T-helper 2 cell treated with Interferon-gamma antibody and Interleukin-4, amounts not matched to agents 100 ng/mL and 5 ng/mL, for 36 hours (primary cell): ENCODE results near the gene NPY2R. TPM values are rescaled to one million over a fixed set of nuclear protein-coding genes. Genes with fewer than 3 reads are reported as not detected.

Experiments used
- intact Hi-C: fragments of 100-400 bp; cut with micrococcal nuclease; formaldehyde crosslinking; loops from one replicate; pipeline ENCODE4 v1.15.1; 2023
- total RNA-seq: library from RNA; stranded (reverse); gene quantifications from 2 replicates; pipeline ENCODE4 v1.2.3, GENCODE V29; 2022

The NPY2R gene, protein sequence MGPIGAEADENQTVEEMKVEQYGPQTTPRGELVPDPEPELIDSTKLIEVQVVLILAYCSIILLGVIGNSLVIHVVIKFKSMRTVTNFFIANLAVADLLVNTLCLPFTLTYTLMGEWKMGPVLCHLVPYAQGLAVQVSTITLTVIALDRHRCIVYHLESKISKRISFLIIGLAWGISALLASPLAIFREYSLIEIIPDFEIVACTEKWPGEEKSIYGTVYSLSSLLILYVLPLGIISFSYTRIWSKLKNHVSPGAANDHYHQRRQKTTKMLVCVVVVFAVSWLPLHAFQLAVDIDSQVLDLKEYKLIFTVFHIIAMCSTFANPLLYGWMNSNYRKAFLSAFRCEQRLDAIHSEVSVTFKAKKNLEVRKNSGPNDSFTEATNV
- not detected in 2 replicates for total RNA-seq

DNA sequence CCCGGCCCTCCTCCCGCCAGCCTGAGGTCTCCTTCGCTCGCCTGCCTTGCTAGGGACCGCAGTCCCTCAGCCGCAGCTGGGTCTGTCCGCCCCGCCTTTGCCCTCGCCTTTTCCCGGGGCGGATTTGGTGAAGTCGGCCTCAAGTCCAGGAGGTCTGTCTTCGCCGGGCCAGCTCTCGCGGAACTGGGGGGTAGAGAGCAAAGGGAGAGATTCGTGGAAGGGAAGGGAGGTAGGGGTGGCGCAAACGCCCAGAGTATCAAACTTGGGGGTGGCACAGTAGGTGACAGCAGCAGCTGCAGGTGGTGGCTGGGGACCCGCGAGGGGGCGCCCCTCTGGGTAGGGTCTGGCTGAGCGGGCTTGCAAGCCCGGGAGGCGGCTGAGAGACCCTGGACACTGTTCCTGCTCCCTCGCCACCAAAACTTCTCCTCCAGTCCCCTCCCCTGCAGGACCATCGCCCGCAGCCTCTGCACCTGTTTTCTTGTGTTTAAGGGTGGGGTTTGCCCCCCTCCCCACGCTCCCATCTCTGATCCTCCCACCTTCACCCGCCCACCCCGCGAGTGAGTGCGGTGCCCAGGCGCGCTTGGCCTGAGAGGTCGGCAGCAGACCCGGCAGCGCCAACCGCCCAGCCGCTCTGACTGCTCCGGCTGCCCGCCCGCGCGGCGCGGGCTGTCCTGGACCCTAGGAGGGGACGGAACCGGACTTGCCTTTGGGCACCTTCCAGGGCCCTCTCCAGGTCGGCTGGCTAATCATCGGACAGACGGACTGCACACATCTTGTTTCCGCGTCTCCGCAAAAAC is at the start of gene NPY2R:
Gene NPY2R, plus strand, starts transcription at position 379 of the 797 bp plus-strand sequence. CDS start 5,304 bp downstream, outside the sequence.
- intact Hi-C loops: no loop called here

DNA sequence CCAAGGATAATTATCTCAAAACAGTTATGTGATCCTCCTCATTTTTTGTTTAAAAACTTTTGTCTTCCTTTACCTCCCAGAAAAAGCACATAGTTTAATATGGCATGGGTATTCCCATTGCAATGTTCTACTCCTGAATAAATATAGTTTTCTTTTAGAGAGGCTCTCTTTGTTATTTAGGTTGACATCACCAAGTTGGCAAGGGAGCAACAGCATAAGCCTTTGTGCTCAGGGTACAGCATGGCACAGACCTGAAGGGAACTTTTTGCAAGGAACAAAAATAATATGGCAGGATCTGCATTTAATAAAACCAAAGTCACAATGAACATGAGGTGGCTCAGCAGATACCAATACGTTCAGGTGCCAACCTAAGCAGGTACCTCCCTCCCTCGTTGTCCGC is 47.1 kb upstream of the NPY2R start:
- intact Hi-C loops: no loop called here

DNA sequence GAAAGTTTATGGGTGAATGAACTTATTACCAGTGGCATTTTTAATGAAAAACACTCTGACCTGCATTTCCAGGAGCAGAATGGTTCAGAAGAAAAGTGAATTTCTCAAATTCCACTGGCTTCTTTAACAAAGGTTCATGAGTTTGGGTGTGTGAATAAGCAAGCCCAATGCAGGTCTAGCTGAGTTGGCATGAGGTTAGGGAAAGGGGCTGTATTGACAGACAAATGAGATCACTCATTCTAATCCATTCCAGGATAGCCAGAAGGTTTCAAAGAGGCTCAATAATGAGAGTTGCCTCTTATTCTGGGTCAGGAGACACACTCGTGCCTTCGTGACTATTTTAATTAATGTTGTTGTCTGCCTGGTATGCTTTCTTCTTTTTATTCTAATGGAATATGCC is 43.7 kb upstream of the NPY2R start:
- intact Hi-C loops: no loop called here

DNA sequence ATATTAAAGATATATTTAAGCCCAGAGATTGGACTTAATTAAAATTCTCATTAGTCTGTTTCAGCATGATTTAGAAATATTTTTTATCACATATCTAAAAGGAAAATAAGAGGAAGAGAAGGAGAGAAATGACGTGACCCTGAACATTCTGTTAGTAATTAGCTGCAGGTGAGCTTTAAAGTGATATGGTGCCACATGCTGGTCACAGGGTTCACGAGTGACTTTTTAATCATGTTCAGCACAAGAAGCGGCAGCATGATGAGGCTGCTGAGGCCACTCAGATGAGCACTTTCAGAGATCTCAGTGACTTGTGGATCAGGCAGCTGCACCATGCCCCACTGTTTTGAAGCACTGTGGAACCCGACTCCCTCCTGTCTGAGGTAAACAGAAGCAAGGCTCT is 37.9 kb upstream of the NPY2R start:
- intact Hi-C loops: no loop called here

DNA sequence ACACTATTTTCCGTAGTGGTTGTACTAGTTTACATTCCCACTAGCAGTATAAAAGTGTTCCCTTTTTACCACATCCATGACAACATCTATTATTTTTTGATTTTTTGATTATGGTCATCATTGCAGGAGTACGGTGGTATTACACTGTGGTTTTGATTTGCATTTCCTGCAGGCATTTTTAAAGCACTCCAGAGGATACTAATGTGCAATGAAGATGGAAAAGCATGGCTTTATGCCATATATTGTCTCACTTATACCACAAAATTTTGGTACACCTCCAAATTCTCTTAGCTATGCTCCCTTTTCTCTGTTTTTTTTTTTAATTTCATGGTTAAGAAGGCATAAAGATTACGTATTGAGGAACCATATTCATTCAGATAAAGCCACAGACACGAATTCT is 35.1 kb upstream of the NPY2R start:
- intact Hi-C loops: no loop called here

DNA sequence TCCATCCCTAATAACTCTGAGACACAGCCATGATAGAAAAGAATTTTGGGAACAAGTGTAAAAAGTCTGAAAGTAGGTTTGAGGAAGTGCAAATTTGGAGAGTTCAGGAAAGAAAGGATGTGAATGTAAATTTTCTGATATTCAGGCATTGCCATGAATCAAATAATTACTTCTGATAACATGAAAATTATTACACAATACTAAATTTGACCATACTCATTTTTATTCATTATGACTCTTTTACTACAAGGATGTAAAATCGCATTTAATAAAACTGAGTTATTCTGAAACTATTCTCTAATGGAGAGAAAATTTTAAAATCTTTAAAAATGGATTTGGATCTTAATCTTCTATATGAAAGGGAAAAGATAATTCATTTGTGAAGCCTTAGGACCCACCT is 33.8 kb upstream of the NPY2R start:
- intact Hi-C loops: no loop called here

DNA sequence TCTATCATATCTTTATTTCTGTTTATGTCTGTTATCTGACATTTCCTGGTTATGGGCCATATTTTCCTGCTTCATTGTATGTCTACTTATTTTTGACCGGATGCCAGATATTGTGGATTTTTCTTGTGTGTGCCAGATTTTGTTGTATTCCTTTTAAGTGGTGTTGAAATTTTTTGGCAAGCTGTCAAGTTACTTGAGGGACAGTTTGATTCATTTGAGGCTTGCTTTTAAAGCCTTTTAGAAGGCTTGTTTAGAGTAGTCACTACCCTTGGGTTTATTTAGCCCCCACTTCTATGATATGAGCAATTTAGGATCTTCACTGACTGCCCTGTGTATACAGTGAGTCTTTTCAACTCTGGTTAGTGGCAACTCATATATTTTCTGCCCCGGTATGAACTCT is 29.2 kb upstream of the NPY2R start:
- intact Hi-C loops: no loop called here

DNA sequence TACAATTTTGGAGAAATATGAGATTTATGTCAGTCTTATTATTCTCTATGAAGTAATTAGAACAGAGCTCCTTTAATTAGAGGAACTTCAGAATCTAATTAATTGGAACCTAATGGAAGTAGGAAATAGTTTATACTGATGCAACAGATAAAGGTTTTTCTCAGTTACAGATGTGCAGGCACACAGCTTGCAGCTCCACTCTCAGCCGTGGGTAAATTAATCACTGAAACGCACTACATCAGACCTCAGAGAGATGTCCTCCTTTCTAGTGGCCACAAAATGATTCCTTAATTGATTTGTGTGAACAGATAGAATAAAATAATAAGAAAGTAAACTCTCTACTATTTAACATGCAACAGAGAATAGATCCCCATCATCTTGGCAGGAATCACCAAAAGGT is 21.5 kb upstream of the NPY2R start:
- intact Hi-C loops: no loop called here

DNA sequence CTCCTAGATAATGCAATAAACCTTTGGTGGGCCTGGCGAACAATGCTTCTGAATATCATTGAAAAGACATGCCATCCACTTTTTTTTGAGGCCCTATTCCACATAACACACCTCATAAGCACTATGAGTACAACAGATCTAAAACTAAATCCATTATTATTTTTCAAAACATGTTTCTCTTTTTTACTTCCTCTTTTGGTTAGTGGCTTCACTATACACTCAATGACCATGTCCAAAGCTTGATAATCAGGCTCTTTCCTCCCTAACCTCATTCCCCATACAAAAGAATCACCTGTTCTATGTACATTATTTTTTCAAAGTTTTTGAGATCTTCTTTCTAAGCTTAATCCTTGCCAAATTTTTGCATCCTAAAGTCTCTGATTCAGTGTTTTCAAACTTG is 20.4 kb upstream of the NPY2R start:
- intact Hi-C loops: no loop called here

DNA sequence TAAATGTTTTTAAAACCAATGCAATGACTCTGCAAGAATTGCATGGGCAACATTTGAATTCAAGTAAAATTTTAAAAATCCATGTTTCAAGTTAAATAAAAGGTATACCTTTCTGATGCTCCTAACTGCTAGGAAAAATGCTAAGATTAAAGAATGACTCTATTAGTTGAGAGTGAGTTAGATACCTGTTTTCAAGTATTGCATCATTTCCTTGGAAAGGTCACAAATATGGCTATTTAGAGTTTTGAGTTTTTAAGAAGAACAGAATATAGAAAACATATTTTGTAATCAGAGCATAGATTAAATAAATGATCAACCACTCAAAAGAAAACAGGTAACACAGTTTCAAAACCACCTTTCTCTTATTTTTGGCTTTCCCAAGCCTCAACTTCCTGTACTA is 18.3 kb upstream of the NPY2R start:
- intact Hi-C loops: no loop called here

DNA sequence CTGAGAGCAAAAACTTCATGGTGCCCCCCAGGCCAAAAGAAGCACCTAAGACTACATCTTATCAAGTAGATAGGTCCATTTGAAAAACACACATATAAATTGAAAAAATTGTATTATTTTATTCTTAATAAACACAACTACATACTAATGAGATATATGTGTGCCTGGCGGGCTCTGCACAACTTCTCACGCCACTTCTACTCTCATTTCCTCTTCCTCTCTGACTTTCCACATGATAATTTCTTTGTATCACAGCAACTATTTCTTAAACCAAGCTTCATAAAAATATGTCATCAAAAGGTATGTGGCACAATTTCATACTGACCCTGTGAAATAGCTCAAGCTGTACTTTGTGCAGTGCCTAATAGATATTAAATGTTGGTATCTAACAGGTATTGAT is 10.7 kb upstream of the NPY2R start:
- intact Hi-C loops: no loop called here

DNA sequence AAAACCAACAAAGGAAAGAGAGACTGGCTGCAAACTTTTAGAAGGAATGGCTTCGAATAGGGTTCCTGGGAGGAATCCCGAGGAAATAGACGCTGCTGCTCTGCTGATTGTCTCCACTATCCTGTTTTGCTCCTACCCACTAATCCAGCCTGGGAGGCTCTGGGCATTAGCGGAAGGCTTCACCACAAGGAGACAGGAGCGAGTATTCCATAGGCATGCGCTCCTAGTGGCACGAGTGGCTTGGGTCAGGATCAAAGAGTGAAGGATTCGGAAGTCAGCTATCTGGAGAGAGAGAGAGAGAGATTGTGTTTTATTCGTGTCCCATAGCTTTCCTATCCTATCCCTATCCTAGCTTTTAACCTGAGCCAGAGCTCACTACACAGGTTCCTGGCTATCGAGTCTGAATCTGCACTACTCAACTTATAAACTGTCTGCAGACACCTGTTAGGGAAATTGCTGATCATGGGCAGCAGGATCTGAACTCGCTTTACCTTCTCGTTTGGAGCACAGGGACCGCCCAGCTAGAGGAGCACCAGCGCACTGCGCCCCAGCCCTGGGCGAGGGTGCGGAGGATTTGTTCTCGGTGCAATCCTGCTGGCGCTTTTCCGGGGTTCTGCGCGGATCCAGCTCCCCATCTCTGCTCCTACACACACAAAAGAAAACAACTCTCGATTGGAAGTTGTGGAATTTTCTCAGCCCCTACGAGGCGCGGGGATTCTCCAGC is 740 bp upstream of the NPY2R start:
- intact Hi-C loops: no loop called here

DNA sequence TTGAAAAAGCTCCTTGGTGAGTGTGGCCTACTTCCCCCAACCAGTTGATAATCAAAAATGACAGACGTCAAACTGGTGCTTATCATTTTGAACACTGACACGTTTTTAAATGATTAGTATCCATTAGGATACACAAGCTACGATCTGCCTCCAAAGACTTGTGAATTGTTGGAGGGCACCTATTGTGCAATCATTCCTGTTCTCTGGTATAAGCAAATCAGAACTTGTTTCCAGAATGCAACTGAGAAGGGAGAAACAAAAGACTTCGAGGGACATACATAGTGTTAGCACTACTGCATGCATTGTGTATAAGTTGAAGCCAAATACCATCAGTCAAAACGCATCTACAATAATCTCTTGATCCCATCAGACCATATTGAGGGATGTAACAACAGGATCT is 11.6 kb downstream of the NPY2R start:
- intact Hi-C loops: no loop called here

DNA sequence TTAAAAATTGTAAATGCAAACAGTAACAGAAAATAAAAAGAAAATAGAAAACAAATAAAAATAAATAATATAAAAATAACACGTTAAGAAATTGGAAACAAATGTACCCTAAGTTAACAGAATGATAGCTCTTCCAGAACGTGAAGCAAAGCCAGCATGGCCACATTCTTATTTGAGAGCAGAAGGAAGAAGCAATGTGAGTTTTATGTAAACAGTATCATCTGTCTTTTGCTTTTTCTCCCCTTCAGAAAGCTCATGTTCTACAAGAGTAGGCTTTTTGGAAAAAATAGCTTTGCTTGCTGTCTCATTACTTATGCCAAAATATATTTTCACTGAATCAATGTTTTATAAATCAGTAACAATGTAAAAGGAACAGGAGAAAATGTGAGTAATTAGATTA is 18.7 kb downstream of the NPY2R start:
- intact Hi-C loops: no loop called here

DNA sequence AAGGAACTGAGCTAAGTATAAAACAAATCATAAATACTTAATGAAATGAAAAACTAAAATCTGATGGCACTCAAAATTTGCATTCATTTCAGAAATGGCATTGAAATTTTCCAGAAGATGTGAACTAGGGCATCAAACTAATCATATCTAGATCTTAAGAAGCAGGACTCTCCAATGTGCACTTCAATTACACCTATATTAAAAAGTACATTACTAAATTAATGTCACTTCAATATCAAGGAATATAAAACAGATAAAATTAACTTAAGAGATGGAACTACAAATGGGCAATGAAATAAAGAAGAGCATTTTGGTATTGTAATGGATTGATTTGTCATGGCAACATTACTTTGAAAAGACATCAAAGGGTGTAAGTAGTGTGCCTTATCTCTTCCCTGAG is 20.3 kb downstream of the NPY2R start:
- intact Hi-C loops: no loop called here

DNA sequence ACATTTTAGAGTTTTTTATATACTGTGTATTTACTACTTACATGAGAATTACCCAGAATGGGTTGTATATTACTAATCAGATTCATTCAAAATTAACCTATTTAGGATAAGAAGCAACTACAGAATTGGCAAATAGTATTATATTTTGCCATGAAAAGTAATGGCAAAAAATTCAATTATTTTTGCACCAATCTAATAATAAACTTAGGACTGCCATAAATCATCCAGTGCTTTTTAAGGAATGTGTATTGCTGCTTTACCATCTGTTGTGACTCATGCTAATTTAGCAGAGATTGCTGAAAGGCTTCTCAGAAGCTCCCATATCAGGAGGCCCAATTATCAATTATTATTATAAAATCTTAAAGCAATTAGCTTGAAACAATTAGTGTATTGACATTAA is 24.0 kb downstream of the NPY2R start:
- intact Hi-C loops: no loop called here

DNA sequence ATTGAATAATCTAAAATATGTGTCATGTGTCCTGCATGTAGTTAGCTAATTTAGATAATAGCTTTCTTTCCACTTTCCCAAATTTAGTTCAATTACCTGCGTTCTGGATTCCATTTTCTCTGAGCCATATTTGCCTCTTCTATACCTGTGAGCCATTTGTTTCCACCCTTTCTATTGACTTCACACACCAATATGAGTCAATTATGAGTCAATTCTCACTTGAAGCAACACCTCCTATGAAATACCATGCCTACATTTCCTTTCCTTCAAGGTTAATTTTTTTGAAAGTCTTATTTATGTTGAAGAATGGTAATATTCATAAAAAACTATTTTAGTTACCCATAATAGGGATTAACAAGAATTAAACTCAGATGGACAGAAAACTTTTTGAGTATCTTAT is 25.8 kb downstream of the NPY2R start:
- intact Hi-C loops: no loop called here

DNA sequence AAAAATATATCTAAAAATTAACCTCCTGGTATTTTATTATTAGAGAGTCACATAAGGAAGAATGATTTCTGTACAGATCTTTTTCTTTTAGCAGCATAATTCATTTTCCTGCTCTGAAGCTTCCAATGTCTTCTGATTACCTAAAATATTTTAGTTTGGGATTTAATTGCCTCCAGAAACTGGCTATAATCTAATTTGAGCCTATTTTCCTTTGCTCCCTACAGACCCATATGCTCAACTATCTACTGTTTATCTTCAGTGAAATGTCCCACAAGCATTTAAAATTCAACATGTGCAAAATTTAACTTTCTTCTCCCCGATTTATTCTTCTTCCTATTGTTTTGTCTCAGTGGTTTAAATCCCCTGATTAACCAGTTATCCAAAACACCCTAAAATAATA is 29.1 kb downstream of the NPY2R start:
- intact Hi-C loops: no loop called here

DNA sequence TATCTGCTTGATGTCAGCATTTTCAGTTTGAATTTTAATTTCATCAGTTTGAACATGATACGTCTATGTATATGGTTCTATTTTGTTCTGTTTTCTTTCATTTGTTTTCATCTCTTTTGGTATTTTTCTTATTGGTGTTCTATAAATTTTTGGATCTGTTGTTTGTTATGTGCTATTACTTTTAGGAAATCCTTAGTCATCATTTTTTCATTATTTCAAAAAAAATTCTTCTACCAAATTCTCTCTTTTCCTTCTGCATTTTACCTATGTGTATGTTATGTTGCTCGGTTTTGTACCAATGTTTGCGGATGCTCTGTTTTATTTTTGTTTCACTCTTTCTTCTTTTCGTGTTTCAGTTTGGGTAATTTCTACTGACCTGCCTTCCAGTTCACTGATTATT is 32.8 kb downstream of the NPY2R start:
- intact Hi-C loops: no loop called here

DNA sequence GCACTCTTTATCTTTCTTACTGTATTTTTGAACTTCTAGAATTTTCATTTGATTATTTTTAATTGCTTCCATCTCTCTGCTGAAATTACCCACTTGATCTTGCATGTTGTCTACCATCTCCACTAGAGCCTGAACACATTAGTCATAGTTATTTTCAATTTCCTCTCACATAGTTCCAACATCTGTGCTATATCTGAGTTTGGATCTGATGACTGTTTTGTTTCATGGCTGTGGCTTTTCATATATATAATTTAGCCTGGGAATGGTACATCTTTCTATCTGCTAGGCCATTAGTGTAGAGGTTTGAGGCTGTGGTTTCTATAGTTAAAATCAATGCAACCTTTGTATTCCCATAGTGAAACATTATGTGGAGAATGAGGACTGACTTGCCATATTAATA is 33.2 kb downstream of the NPY2R start:
- intact Hi-C loops: no loop called here

DNA sequence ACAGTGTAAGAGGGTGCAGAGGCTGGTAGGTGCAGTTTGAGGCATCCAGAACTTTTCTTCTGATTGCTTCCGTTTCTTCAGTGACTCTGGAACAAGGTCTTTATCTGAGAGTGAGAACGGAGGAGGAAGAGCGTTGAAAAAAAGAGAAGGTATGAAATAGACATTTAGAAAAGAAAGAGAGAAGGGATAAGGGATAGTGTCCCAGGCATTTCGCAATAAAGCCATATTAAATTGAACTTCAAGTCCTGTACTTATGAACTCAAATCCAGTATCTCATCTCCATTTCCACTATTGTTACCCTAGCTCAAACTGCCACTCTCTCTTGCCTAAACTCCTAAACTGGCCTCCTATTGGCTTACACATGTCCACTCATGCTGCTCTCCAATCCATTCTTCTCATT is 36.7 kb downstream of the NPY2R start:
- intact Hi-C loops: no loop called here
